HEK293T (cell line): Measurements from ENCODE around the gene RBM17.

Experiments
- ARNT ChIP-seq: fragments of 450-650 bp; IDR thresholded peaks from 2 replicates; pipeline ENCODE4 v1.6.1; 2017; ENCODE audit warnings: mild to moderate bottlenecking
- BHLHE40 ChIP-seq: fragments of 450-650 bp; IDR thresholded peaks from 2 replicates; pipeline ENCODE4 v1.6.1; 2016; ENCODE audit warnings: mild to moderate bottlenecking, moderate library complexity, borderline replicate concordance
- CTBP1 ChIP-seq: fragments of 450-650 bp; IDR thresholded peaks from 2 replicates; pipeline ENCODE4 v1.6.1; 2016; ENCODE audit warnings: borderline replicate concordance
- ELF4 ChIP-seq: fragments of 450-650 bp; IDR thresholded peaks from 2 replicates; pipeline ENCODE4 v1.6.1; 2017; ENCODE audit warnings: antibody characterized with exemption
- FOXA1 ChIP-seq: fragments of 450-650 bp; IDR thresholded peaks from 2 replicates; pipeline ENCODE4 v1.6.1; 2016; ENCODE audit warnings: mild to moderate bottlenecking
- FOXK2 ChIP-seq: fragments of 450-650 bp; IDR thresholded peaks from 2 replicates; pipeline ENCODE4 v1.6.1; 2016; ENCODE audit warnings: mild to moderate bottlenecking
- NFRKB ChIP-seq: fragments of 450-650 bp; IDR thresholded peaks from 2 replicates; pipeline ENCODE4 v1.6.1; 2016; ENCODE audit warnings: mild to moderate bottlenecking, moderate library complexity
- SP1 ChIP-seq: fragments of 450-650 bp; IDR thresholded peaks from 2 replicates; pipeline ENCODE4 v1.6.1; 2017
- TARDBP ChIP-seq: fragments of 450-650 bp; IDR thresholded peaks from 2 replicates; pipeline ENCODE4 v1.6.1; 2016
- ZNF384 ChIP-seq: fragments of 450-650 bp; IDR thresholded peaks from 2 replicates; pipeline ENCODE4 v1.6.1; 2016
- TF ChIP-seq, protein P1 (sequence below): fragments of 450-650 bp; IDR thresholded peaks from 2 replicates; pipeline ENCODE4 v1.6.1; 2016

DNA sequence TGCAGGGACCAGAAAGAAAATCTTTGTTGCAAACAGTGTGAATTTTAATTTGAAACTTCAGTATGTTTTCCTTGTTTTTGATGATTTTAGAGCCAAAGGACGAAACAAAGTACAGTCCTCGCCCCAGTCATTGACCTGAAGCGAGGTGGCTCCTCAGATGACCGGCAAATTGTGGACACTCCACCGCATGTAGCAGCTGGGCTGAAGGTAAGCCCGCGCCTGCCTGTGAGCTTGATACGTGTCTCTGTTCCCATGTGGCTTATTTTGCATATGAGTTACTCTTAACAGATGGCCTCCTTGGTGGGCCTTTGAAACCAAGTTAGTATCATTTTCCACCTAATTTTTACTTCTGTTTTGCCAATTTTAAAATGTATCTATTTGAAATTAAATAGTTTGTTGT lies 12.3 kb downstream of the RBM17 start:
- no peak for TF ChIP-seq ARNT
- no peak for TF ChIP-seq CTBP1
- no peak for TF ChIP-seq TARDBP
- TF ChIP-seq, protein P1, sequence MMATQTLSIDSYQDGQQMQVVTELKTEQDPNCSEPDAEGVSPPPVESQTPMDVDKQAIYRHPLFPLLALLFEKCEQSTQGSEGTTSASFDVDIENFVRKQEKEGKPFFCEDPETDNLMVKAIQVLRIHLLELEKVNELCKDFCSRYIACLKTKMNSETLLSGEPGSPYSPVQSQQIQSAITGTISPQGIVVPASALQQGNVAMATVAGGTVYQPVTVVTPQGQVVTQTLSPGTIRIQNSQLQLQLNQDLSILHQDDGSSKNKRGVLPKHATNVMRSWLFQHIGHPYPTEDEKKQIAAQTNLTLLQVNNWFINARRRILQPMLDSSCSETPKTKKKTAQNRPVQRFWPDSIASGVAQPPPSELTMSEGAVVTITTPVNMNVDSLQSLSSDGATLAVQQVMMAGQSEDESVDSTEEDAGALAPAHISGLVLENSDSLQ: no peak
- no peak for TF ChIP-seq NFRKB
- TF ChIP-seq BHLHE40: no peak
- no peak for TF ChIP-seq SP1
- TF ChIP-seq ELF4: no peak
- no peak for TF ChIP-seq ZNF384
- TF ChIP-seq FOXA1: no peak
- no peak for TF ChIP-seq FOXK2
